ENCODE data around the gene RASA2.

The RASA2 gene

DNA sequence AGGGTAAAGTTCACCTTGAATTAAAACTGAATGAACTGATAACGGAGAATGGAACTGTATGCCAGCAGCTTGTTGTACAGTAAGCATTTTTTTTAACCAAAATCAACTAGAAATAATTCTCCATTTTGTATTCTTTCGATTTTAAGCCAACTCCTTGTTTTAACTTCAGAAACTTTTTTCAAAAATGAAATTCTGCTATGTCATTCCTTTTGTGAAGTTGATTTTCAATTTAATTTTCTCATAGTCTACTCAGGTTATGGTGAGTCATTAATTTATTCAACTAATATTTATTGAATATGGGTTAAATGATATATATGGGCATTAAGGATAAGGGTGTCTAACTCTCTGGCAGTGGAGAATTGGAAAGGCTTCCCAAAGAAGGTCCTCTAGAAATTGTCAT lies 53.7 kb downstream of the RASA2 start:
- no peak for DNase-seq

DNA sequence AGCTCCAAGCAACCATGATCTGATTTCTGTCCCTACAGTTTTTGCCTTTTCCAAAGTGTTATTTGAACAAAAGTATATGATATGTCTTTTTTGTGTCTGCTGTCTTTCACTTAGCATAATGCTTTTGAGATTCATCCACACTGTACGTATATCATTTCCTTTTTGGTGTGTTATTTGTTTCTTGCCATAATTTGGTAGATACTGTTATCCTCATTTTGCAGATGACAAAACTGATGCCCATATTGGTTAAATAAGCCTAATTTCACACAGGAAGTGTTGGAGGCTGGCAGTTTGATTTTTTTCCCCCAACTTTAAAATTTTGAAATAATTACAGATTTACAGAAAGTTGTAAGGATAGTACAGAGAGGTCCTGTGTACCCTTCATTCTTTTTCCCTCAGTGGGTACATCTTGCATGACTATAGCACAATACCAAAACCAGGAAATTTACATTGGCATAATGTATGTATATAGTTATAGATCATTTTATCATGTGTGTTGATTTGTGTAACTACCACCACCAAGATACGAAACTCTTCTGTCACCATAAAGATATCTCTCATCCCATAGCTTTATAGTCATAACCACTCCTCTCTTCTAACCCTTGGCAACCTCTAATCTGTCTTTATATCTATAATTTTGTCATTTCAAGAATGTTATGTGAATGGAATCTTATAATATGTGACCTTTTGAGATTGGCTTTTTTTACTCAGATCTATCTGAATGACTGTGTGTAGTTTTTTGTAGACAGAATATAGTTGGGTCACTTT lies 55.6 kb downstream of the RASA2 start:
- no peak for DNase-seq

DNA sequence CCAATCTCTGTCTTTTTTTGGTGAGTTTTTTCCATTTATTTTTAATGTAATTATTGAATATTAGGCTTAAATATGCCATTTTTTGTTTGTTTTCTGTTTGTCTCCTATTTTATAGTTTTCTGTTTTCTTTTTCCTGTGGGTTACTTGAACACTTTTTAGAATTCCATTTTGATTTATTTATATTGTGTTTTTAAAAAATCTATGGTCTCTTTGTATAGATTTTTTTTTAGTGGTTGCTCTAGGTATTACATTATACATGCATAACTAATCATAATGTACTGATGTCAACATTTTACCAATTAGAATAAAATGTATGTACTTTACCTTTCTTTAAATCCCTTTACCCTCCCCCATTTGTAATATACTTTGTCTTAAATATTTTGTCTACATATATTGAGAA lies 56.2 kb downstream of the RASA2 start:
- no peak for DNase-seq

DNA sequence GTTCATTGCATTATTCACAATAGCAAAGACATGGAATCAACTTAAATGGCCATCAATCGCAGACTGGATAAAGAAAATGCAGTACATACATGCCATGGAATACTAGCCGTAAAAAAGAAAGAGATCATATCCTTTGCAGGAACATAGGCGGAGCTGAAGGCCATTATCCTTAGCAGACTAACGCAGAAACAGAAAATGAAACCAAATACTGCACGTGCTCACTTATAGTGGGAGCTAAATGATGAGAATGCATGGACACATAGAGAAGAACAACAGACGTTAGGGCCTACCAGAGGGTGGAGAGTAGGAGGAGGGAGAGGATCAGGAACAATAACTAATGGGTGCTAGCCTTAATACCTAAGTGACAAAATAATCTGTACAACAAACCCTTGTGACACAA lies 57.9 kb downstream of the RASA2 start:
- no peak for DNase-seq

DNA sequence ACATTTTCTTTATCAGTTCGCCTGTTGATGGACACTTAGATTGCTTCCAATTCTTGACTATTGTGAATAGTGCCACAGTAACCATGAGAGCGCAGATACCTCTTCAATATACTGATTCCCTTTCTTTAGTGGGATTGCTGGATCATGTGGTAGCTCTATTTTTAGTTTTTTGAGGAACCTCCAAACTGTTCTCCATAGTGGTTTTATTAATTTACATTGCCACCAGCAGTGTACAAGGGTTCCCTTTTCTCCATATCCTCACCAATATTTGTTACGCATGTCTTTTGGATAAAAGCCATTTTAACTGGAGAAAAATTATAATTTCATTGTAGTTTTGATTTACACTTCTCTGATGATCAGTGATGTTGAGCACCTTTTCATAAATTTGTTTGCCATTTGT lies 59.3 kb downstream of the RASA2 start:
- no peak for DNase-seq

DNA sequence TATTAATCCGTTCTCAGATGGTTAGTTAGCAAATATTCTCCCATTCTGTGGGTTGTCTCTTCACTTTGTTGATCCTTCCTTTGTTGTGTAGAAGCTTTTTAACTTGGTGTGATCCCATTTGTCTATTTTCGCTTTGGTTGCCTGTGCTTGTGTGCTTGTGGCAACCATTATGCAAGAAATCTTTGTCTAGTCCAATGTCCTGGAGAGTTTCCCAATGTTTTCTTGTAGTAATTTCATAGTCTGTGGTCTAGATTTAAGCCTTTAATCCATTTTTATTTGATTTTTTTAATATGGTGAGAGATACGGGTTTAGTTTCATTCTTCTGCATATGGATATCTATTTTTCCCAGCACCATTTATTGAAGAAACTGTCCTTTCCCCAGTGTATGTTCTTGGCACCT lies 59.8 kb downstream of the RASA2 start:
- no peak for DNase-seq

DNA sequence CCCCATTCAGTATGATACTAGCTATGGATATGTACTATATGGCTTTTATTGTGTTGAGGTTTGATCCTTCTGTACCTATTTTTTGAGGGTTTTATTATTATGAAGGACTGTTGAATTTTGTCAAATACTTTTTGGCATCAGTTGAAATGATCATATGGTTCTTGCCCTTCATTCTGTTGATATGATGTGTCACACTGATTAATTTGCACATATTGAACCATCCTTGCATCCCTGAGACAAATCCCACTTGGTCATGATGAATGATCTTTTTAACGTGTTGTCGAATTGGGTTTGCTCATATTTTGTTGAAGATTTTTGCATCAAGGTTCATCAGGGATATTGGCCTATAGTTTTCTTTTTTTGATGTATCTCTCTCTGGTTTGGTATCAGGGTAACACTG lies 61.0 kb downstream of the RASA2 start:
- no peak for DNase-seq

DNA sequence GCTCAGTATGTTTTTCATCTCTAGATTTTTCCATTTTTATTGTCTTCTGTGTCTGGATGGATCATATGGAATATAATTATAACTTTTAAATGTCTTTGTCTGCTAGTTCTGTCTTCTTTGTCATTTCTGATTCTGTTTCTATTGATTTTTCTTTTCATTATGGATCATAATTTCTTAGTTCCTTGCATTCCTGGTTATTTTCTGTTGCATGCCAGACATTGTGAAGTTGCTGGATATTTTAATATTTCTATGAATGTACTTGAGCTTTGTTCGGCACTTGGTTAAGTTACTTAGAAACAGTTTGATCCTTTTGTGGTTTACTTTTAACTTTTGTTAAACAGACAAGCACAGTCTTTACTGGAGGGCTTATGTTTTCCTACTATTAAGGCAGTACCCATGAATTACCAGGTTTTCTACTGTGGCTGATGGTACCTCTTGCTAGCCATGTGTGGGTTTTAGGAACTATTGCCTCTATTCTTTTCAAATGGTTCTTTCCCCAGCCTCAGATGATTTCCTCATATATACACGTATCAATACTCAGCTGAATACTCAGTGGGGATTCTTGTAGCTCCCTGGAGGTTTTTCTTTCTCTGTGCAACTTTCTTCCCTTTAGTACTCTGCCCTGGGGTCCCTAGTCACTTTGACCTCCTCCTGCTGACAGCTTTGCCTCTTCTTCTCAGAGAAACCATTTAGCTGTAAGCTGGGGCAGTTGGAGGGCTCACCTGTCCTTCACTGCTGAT lies 64.3 kb downstream of the RASA2 start:
- DNase-seq: no peak

DNA sequence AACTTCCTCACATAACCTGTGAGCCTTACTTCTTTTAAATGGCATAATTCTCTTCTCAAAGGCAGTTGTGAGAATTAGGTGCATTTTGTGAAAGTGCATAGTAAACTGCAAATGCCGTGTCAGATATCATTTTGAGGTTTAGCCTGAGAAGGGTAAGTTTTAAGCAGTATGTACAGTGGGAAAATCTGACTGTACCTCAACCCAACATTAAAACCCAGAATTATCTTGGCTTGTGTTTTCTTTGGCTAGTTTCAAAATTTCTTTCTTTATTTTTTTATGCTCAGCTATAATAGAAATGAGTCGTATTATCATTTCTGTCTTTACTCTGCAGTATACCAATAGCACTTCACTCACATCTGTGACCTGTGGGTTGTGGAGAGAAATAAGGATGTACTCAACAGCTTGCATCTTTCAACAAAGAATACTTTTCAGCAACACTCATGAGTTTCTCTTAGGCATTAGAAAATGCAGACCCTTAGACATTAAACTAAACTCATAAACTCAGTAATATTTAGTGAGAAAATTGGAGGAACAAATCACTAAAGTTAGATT lies 65.7 kb downstream of the RASA2 start:
- no peak for DNase-seq

DNA sequence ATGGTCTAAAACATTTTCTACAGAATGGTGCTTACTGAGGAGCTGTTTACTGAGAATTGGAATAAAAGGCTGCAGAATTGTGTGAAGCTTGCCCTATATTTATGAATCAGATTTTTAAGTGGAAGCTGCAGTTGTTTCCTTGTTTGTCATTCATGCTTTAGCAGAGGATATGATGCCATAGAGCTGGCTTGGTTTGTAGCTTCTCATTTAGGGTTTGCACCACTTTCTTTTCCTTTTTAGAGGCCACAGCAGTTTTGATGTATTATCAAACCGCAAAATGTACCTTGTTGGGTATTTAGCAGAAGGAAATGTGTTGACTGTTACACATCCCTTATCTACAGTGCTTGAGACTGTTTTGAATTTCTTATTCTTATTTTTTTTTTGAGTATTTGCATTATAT lies 66.2 kb downstream of the RASA2 start:
- no peak for DNase-seq

DNA sequence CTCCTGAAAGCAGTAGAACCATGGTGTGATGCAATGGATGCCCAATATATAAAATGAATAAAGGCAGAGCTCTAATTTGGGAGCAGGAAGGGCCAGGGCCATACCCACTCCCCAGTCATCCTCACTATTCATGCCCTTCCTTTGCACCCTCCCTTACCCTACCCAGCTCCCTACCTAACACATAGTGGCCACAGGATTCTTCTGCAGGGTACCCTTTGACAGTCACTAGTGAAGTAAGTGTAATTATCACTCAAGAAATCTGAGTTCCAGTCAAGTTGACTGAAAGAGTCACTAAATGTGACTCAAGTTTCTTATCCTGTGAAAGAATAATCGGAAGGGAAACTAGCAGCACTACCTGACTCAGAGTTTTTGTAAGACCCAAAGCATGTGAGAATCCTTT lies 69.2 kb downstream of the RASA2 start:
- DNase-seq: no peak

DNA sequence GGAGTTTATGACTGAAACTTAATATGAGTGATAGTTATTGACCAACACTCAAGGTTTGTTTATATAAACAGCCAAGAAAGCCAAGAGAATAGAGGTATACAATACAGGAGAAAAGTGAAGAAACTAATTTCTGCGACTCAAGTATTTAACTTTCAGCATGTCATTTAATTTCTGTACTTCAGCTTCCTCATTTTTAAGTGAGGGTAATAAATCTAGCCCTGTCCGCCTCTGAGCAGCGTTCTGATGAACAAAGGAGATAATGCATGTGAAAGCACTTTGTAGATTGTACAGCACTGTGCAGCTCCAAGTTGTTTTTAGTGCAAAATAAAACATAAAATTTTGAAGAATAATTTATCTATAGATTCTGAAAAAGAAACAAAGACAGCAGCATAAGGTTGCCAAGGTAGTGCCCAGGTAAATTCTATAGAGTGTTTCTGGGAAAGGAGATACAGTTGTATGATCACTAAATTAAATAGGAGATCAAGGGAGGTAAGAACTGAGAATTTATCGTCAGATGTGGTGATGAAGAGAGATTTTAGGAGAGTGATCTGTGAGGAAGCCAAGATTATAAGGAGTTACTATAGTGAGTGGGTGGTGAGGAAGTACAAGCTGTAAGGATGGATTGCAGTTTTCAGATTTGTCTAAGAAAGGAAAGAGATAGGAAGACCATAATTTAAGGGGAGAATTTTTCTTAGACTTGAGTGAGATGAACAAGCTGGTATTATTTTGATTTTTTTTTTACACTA lies 71.3 kb downstream of the RASA2 start:
- no peak for DNase-seq

DNA sequence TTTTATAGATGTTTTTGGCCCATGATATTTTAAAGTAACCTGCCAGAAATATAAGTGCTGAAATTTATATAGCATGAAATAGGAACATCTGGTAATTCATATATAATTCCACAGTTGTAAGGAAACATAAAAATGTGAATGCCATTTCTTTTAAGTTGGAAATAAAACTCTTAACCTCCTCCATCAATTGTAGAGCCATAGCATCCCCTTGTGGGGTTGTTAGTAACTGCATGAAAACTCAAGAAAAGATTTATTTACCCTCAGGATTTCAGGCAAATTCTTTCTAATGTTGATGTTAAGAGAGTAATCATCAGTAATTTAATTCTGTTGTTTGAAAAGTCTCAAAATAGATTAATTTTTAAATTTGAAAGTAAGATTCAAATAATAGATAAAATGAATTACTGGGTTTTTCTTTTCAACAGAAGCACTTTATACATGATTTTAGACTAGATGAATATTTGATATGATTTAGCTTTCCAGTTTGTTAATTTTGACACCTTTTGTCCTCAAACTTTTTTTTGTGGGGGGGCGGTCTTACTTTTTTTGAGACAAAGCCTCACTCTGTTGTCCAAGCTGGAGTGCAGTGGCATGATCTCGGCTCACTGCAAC lies 74.7 kb downstream of the RASA2 start:
- DNase-seq: peak; percentile 5

DNA sequence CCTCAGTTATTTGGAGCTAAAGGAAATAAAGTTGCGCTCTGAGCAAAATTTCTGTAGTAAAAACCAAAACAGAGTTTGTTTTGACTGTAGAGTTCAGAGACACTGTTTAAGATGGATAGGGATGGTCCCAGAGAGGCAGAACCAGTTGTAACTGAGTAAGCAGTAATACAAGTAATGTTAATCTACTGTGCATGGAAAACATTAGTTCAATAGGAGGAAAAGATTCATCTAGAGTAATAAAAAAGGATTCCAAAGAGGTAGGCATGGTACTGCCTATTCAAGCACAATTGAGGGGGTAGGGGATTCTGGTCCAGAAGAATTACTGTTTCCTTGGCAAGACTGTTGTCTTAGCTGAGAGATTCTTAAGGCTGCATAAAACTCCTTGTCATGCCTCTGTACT lies 77.4 kb downstream of the RASA2 start:
- no peak for DNase-seq

DNA sequence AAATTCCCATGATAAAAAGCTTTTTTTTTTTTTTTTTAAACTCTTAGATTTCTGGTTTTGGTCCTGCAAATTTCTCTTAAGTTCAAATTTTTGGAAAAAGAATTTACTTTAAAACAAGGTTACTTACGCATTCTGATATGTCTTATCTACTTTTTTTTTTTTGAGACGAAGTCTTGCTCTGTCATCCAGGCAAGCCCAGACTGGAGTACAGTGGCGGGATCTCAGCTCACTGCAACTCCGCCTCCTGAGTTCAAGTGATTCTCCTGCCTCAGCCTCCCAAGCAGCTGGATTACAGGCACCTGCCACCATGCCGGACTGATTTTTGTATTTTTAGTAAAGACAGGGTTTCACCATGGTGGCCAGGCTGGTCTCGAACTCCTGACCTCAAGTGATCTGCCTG lies 83.2 kb downstream of the RASA2 start:
- DNase-seq: no peak

DNA sequence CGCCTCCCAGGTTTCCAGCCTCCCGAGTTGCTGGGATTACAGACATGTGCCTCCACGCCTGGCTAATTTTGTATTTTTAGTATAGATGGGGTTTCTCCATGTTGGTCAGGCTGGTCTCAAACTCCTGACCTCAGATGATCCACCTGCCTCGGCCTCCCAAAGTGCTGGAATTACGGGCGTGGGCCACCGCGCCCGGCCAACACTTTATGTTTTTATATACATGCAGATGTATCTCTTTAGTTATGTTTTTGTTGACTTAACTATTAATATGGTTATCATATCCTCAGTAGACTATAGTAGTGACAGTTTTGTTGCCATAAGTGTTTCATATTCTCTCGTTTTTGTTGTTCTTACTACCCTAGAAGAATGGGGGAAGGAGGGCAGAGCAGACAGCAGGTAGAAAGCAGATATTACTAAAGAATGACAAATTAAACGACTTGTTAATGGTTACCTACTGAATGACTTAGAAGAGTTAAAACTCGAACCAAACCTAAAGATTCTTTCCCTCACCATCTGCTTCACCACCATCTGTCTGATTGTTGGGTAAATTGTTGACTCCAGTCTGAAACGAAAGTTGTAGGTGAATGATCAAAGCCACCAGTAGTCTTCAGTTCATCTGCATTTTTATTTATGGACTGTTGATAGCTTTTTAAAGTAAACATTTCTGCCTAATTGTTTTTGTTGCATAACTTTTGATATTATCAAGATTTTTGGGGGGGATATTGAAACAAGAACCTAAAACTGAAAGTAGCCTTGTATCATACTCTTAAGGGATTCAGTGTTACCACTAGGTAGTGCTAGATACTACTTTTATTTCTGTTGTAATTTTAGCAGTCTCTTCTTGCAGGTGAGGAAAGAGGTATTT lies 89.3 kb downstream of the RASA2 start:
- peak; percentile 88 for DNase-seq

DNA sequence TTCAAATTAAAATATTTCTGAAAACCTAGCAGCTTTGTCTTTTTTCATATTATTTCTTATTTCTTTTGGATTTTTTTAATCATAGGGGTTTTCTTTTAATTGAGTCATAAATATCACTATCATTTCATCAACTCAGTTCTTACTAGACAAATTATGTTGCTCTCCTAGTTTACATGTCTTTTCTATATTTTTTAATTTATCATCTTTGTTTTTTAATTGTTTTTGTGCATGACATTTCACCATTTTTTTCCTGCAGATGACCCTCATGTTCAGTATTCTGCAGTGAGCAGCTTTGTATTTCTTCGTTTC lies 89.9 kb downstream of the RASA2 start:
- DNase-seq: no peak

DNA sequence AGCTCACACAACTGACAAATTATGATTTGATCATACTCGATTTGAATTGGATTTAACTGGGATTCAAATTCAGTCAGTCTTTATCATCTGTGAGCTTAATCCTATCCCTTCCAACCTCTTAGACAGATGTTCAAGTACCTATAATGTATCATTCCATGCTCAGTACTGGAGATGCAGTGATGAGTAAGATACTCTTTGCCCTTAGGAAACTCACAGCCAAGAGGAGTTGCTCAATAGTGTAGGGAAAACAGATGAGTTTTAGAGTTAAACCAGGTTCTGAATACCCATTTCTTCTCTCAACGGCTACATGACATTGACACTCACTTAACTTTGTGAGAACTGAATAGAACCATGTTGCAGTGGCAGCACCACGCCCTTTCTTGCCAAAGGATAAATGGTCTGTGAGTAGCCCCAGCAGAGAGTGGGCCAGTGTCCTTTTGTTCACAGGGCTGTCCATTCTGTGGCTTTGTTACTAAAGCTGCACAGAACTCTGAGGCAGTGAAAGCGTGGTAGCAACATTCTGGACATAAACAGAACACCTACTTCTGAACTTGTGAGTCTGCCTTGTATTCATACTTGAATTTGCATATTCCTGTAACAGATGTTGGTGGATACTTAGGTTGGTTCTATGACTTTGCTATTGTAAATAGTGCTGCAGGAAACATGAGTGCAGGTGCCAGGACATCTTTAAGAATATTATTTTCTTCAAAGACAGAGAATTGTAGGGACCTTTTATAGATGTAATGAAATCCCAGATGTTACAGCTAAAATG lies 91.6 kb downstream of the RASA2 start:
- no peak for DNase-seq

DNA sequence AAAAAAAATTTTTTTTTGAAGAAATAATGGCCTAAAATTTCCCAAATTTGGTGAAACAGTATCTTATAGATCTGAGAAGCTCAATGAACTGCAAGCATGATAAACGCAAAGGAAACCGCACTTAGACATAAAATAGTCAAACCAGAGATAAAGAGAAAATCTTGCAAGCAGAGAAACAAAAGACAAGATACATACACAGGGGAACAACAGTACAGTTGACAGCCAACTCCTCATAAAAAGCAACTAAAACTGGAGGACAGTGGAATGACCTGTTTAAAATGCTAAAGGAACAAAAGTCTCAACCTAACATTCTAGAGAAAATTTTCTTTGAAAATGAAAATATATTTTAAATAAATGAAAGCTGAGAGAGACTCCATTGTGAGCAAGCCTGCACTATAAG lies 107.5 kb downstream of the RASA2 start:
- no peak for DNase-seq

DNA sequence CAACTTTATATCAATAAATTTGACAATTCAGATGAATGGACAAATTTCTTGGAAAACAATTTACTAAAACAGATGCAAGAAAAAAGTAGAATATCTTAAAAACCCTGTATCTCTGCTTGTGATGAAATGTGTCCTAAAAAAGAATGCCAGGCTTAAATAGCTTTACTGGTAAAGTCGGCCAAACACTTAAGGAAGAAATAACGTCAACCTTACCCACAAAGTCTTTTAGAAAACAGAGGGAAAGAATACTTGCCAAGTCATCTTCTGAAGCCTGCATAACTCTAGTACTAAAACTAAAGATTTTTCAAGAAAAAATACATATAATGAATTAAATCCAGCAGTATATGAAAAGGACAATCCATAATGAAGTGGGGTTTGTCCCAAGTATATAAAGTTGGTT lies 111.1 kb downstream of the RASA2 start:
- DNase-seq: no peak

DNA sequence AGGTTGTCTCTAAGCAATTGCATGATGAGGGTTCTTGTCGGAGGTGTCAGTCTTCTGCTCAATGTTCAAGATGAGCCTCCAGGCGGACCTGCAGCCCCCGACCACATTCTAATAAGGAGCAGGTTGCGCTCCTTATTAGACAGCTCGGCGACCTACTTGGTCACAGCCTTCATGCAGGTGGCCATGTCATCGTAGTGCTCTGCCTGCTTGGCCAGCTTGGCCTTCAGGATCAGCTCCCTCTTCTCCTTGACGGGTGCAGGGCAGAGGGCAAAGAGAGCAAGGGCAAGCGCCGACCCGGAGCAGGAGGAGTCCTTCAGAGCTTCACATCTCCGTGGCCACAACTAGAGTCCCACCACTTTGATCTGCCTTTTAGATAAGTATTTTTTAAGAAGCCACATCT lies 113.5 kb downstream of the RASA2 start:
- DNase-seq: no peak

DNA sequence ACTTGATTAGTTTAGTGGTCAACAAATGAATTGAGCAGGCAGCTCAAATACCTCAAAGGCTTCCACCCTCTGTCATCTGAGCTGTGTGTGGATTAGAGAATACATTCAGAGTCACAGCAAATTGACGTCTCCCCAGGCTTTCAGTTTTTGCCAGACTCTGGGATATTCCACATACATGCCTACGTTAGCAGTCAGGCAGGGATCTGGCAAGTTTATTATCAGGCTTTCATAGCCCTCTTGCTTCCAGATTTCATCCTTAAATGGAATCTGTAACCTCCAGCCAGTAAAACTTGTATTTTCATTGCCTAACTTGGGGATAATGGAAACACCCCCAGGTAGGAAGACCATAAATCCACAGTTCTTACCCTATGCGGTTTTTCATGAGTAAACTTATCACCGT lies 115.9 kb downstream of the RASA2 start:
- no peak for DNase-seq

All from DMS 273 treated with DMSO at 0.1 percent for 48 hours (cell line).